Pons (tissue), 1 donor: Measurements from ENCODE around the gene KRTAP12-2.
A peak's percentile ranks its signal among the peaks of the same experiment; 100 is the strongest.

Experiments
- DNase-seq: peaks from one replicate; pipeline ENCODE4 v3.0.0-alpha.2; 2016; ENCODE audit warnings: low spot score

Gene KRTAP12-2

DNA sequence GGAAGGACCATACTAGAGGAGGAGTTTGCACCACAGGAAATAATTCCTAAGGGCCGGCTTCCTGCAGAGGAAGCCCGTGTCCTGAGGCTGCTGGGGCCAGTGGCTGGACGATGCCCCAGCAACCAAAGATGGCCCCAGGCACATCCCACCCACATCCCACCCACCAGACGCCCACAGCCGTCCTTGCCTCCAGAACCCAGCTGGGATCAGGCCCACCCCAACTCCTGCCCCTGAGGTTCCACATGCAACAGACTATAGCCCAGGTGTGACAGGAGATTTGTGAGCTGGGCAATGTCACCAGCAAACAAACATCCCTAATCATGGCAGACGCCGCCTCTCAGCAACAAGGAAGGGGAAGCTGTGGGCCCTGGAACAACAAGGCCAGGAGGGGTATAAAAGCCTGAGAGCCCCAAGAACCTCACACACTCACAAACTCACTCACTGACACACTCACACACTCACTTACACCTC, 40.0 kb downstream of the KRTAP12-2 start, which contains the start of gene KRTAP10-9:
Gene KRTAP10-9, plus strand, starts transcription at position 421 of the 471 bp plus-strand sequence. CDS start 79 bp downstream, outside the sequence.
- no peak for DNase-seq

DNA sequence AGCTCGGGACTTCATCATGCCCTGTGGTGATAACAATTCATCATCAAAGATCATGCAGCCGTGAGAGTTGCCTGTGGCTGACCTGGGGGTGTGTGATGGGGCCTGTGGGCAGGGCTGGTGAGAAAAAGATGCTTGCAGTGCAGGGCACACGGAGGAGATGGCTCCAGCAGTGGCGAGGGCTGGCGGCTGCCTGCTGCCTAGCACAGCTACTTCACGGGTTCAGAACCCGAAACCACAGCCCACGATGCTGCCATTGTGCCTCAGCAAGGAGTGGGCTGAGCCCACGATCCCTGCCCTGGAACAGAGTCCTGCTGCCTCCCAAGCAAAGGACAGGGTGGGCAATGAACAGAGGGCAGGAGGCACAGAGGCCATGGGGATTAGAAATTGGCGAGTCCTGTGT, 40.5 kb downstream of the KRTAP12-2 start:
- no peak for DNase-seq

DNA sequence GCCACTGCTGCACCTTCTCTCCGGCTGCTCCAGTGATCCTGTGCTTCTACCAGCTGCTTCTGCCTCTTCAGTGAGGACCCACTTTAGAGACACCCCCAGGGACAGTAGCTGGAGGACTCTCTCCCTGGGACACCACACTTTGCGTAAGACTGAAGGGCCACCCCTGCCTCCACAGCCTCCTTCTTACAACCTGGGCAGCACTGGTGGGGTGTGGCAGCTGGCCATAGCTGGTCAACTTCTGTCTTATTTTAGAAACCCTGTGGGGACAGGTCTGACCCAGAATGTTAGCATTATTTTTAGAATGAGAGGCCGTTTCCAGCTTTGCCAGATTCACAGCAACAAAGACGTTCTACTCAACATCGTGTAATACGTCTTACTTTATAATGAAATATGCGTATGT, 41.0 kb downstream of the KRTAP12-2 start:
- no peak for DNase-seq

DNA sequence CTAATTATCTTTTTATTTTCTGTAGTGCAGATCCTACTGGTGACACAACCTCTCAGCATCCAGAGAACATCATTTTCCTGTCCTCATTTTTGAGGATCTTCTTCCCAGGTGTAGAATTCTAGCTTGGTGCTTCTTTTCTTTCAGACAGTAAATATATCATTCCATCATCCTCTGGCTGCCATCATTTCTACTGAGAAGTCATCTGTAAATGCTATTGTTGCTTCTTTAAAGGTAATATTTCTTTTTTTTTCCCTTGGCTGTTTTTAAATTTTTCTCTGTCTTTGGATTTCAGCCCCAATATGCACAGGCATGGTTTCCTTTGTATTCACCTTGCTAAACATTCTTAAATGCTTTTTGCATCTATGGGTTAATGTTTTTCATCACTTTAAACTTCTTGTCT, 43.2 kb downstream of the KRTAP12-2 start:
- DNase-seq, result no peak

DNA sequence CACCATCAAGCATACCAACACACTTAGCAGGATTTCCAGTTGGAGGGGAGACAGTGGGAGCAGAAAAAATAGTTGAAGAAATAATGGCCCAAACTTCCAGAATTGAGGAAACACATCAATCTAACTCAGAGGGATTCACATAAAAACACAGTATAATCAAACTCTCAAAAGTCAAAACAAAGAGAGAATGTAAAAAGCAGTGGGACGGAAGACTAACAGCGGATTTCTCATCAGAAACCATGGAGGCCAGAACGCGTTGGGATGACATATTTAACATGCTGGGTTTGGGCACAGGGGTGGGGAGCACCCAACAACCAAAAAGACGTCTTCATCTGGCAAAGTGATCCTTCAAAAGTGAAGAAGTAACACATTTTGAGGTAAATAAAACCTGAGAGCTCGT, 46.8 kb downstream of the KRTAP12-2 start:
- DNase-seq, result no peak

DNA sequence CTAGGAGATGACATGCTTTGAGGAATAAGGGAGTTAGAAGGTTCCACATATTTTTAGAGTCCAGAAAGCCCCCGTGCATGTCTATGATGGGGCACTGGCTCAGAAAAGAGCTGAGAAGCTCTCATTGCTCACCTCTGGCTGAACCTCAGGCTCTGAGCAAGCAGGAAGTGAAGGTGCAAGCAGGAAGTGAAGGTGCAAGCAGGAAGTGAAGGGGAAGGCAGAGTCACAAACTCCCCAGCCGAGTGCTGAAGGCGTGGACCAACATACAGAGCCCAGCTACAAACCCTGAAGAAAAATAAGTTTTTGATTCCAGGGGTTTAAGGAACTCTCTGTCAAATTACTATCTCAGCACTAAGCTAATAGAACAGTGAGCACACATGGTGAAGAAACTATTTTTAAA, 47.8 kb downstream of the KRTAP12-2 start:
- no peak for DNase-seq

DNA sequence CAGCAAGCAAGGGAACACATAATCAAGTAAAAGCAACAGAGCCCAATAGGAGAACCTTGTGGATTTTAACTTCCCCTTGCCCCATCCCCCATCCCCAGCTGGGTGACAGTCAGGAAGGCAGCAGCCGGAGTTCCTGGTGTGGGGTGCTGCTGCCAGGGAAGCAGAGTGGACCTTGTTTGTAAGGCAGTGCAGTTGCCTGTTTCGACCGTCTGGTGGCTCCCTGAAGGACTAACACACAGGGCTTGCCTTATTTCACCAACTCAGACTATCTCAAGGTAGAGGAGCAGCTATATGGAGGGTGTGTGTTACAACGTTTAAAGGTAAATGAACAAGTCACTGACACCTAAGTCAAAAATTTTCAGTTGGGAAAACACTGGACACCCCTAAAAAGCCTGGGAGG, 48.2 kb downstream of the KRTAP12-2 start:
- DNase-seq, result peak; percentile 1

DNA sequence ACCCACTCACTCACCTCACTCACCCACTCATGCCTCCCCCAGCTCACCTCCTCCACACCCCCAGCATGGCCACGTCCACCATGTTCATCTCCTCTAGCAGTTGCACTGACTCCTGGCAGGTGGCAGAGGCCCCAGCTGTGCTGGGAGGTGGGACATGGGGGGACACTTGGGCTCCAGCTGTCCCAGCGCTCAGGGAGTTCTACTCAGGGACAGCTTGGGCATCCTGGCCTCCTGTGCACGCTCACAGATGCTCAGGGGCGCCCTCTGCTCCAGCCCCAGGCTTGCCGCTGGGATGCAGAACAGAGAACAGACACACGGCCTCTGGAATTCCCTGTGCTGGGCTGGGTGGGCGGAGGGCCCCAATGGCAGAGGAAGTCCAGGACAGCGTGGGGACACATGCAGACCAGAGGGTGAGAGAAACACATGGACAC, 49.6 kb downstream of the KRTAP12-2 start:
- no peak for DNase-seq

DNA sequence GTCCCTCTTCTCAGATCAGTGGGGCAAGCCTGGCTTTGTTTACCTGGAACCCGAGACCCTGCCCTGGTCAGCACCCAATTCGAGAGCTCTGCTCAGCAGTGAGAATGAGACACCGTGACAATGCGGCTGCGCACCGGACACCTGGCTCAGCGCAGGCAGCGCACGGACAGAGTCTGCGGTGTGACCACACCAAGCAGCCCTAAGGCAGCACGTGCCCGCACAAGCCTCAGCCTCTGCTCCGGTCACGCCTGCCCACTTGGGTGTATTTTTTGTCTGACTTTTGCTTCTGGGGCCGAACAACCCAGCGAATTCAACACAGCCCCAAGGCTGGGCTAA, 50.2 kb downstream of the KRTAP12-2 start:
- DNase-seq, result no peak
